HG03571 (cell line): ENCODE measurements around the gene SOX5.
"Not testable (repeated sequence)": the region's sequence is repeated elsewhere in the genome, so short reads cannot be mapped to it uniquely, and the experiment has no call there.

ENCODE experiments used
- ATAC-seq: cut with Tn5 transposase; IDR thresholded peaks from one replicate; pipeline ENCODE4 v1.9.1; 2021; ENCODE audit not compliant: unreplicated experiment

SOX5 gene

GRCh38 chr12:23760495-23760894, 189.0 kb downstream of the SOX5 start:
- no peak for ATAC-seq

DNA sequence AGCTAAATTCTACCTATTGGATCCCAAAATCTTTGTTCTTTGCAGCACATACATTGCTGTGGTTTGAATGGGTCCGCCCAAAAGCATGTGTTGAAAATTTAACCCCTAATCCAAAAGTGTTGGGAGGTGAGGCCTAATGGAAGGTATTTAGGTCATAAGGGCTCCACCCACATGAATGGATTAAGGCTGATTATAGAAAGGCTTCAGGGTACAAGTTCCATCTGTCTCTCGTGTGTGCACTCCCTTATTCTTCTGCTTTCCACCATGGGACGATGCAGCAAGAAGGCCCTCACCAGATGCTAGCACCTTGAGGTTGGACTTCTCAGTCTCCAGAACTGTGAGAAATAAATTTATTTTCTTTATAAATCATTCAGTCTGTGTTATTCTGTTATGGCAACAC, 190.9 kb downstream of the SOX5 start:
- no peak for ATAC-seq

DNA sequence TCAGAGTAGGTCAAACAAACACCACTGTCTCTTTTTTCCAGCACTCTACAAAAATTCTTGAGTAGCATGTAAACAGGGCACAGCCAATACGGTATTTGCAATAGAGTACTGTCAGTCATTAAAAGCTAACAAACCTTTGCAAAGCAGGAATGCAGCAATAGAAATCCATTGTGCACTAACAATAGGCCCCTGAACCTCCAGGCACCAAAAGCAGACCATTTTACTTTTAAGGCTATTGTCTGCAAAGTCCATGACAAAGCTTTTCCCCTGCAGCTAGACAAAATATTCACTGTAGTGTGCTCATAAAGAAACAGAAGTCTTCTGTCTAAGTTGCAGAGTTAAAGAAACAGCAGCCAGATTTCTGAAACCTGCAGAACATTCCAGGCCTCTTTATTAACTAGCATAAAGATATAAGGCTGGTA, 191.9 kb downstream of the SOX5 start:
- no peak for ATAC-seq

- no peak for ATAC-seq
Observed at GRCh38 chr12:23756416-23756815, 193.1 kb downstream of the SOX5 start.

- no peak for ATAC-seq
Observed at GRCh38 chr12:23753628-23754365, 195.7 kb downstream of the SOX5 start.

GRCh38 chr12:23752245-23752644, 197.2 kb downstream of the SOX5 start:
- no peak for ATAC-seq

GRCh38 chr12:23751641-23752040, 197.8 kb downstream of the SOX5 start:
- ATAC-seq: no peak

DNA sequence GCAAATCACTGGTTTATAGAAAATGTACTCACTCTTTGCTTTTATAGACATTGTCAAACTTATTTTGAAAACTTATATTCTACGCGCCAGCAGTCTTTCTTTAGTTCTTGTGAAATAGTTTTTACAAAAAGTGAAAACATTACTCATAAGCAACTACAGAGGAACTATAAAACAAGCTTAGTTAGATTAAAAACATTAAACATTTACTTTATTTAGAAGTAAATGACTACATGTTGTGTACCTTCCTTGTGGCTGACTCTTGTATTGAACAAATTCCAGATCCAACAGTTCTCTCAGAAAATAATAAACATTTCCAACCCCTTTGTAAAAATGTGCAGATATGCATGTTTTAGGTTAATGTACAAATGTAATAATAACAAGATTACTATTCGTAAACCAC, 198.5 kb downstream of the SOX5 start:
- no peak for ATAC-seq

DNA sequence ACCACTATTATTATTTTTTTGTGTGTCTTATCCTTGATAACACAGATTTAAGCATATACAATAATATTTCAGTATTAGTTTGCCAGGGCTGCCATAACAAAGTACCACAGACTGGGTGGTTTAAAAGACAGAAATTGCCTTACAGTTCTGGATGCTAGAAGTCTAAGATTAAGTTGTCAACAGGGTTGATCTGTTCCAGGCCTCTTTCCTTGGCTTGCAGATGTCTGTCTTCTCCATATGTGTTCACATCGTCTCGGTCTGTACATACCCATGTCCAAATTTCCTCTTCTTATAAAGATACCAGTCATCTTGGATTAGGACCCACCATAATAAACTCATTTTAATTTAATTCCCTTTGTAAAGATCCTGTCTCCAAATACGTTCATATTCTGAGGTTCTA, 204.8 kb downstream of the SOX5 start:
- ATAC-seq: no peak

DNA sequence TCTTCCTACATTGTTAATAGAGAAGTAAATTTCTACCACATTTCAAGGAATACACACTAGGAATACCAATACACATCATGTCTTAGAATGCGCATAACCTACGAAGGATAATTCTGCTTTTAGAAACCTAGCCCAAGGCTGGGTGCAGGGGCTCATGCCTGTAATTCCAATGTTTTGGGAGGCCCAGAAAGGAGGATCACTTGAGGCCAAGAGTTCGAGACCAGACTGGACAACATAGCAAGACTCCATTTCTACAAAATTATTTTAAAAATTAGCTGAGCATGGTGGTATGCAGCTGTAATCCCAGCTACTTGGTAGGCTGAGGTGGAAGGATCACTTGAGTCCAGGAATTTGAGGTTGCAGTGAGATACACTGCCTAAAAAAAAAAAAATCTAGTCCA, 206.9 kb downstream of the SOX5 start:
- ATAC-seq: no peak

DNA sequence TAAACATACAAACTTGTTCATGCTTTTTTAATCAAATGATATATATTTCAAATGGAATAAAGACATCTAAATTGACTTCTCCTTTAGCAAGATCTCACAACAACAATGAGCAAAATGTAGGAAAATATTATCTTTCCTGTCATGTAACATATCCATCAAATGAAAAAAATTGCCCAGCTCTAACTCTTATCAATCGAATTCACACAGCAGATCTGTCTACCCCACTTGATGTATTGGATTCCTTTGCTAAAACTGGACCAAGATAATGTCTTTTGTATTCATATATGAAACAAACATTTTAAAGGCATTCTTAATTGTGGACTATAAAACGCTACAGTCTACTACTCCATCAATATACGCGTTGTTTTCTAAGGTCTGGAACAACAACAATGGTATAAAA, 218.0 kb downstream of the SOX5 start:
- ATAC-seq: no peak

GRCh38 chr12:23731035-23731434, 218.4 kb downstream of the SOX5 start:
- ATAC-seq: no peak

- no peak for ATAC-seq
Observed at GRCh38 chr12:23729359-23729758, 220.1 kb downstream of the SOX5 start.

DNA sequence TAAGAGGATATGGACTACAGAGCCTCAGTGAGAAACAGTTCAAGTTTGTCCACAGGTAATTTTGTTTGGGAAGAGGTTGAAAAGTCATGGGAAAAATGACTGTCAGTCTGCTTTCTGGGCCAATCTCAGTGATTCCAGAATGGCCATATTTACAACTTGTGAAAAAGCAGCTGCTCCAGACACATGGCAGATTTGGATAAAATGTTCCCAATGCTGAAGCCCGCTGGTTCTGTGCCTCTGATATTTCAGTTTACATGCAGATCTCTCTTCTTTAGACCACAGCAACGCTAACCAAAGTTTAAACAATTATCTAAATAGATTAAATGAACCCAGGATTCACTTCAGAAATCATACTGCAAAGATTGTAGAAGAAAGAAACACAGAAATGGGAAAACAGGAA, 222.8 kb downstream of the SOX5 start:
- no peak for ATAC-seq

DNA sequence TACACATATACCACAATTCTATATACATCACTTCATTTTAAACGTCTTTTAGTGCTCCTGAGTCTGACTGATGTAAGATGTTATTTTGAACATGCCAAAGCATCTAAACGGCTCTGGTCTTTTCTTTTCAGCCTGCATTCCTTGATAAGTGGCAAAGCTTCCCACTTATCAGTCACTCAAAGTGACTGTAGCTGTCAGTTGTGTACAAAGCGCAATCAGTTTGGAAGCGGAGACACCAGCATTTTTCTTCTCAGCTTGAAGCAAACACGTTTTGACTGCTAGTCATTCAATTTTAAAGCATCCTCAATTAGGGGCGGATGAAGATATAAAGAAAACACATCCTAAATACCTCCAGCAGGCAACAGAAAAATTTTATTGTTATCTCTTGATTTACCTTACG, 226.8 kb downstream of the SOX5 start:
- no peak for ATAC-seq

DNA sequence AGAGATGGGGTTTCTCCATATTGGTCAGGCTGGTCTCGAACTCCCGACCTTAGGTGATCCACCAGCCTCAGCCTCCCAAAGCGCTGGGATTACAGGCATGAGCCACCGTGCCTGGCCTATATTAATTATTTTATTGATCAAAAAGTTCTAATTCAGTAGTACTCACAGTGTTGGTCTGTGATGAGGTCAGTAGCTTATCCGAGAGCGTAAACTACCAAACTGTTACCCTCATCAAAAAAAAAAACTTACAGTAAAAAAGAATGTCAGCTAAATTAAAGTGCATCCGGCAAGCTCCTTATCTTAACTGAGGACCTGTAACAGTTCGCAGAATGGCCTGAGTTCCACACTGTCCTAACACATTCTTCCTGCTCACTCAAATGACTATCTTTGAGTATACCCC, 228.2 kb downstream of the SOX5 start:
- ATAC-seq: no peak

- no peak for ATAC-seq
Observed at GRCh38 chr12:23719493-23719892, 230.0 kb downstream of the SOX5 start.

DNA sequence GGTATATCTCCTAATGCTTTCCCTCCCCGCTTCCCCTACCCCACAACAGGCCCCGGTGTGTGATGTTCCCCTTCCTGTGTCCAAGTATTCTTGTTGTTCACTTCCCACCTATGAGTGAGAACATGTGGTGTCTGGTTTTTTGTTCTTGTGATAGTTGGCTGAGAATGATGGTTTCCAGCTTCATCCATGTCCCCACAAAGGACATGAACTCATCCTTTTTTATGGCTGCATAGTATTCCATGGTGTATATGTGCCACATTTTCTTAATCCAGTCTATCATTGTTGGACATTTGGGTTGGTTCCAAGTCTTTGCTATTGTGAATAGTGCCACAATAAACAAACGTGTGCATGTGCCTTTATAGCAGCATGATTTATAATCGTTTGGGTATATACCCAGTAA, 239.1 kb downstream of the SOX5 start:
- not testable (repeated sequence) for ATAC-seq

DNA sequence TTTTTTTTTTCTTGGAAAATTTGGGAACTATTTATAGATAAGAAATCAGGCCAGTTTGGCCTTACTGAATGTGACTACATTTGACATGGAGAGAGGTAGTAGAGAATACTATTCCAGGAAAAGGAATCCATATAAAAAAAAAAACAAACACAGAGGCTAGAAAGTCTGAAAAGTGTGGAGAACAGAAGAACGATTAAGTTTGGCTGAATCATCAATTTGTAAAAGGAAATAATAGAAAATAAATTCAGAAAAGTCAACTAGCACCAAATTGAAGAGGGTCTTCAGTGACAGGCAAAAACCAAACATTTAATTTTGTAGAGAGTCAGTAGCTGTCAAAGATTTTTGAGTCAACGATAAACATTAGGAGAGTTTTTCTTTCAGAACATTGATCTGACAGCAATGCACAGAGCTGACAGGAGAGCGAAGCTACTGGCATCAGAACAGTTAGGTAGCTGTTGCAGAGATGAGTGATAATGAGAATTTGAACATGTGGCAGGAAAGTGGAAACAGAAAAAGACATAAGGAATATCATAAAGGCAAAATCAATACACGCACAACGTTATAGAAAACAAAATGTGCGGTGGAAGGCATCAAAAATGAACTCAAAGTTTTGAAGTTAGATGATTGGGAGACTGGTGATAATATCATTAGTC, 241.2 kb downstream of the SOX5 start:
- no peak for ATAC-seq

- ATAC-seq: no peak
Observed at GRCh38 chr12:23707270-23707669, 242.2 kb downstream of the SOX5 start.

DNA sequence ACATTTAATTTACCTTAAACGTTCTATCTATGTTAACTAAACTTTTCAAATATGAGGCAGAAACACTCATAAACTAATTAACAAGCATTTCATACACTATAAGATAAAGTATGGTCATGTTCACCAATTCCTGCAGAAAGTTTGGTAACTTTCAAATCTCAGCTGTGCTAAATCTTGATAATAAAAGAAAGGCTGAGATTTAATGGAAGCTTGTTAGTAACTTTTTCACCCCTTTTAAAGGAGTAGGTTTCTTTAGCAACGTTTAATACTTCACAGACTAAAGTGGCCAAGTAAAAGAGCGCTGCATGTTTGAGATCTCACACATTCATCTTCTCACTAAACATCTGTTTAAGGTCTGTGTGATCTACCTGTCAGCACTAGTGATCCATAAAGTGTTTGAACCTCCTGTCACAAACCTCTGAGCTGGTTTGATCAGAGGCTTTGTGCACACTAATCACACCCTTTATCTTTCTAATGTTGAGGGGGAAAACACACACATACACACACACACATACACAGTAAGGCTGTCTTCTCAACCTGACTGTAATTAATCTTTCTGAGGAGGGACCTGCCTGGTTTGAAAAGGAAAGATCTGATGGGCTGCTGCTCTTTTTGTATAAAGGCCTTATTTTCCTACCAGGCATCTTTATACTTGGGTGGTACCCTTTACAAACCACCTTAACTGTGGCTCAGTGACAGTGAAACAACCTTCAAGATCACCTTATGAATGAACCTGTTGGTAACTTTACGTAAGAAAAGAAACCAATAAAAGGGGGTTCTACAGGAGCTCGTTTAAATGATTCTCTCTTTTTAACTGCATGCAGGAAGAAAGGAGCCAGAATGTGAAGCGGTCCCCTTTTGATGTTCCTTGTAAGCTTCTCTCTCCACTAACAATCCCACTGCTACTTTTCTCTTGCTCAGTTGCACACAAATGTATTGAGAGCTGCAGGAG, 244.2 kb downstream of the SOX5 start:
- no peak for ATAC-seq

- ATAC-seq: no peak
Observed at GRCh38 chr12:23703051-23703450, 246.4 kb downstream of the SOX5 start.
